Measurements from ENCODE around the gene TPR. TPM values are rescaled to one million over a fixed set of nuclear protein-coding genes. Genes with fewer than 3 reads are reported as not detected.

Gene TPR
- total and polyA plus RNA-seq, 9 donors: 49.8 to 73.8 (median 57.9) TPM

- peak; percentile 57 for DNase-seq
Observed at GRCh38 chr1:186295980-186296379, 79.1 kb downstream of the TPR start, which contains the start of gene PRG4. PRG4 (plus strand) TSS chr1:186296279.

GRCh38 chr1:186292875-186293274, 82.2 kb downstream of the TPR start:
- Histone ChIP-seq H3K9me3 (replicated peaks; ENCODE audit: control insufficient read depth, low read depth, low read length) (no peaks in the 10 kb centered on the region), H3K4me1 (ENCODE audit: control insufficient read depth, insufficient read depth, low read length) (no peaks in the 10 kb centered on the region), H3K4me3 (ENCODE audit: low read length) (no peak overlapping the region), H3K36me3 (ENCODE audit: control insufficient read depth, insufficient read depth, low read length) (no peaks in the 10 kb centered on the region), H3K27me3 (ENCODE audit: control insufficient read depth, insufficient read depth, low read length) (no peaks in the 10 kb centered on the region), H3K27ac (ENCODE audit: low read length) (no peak overlapping the region)
- no CpG with 5 or more reads among the region's 1 CpG for WGBS (ENCODE audit: insufficient coverage)
- DNase-seq: no peak

More at GRCh38 chr1:186295980-186296379, 79.1 kb downstream of the TPR start, which contains the start of gene PRG4:
- Histone ChIP-seq H3K36me3 (ENCODE audit: control insufficient read depth, insufficient read depth, low read length) (no peaks in the 10 kb centered on the region), H3K4me1 (ENCODE audit: control insufficient read depth, insufficient read depth, low read length) (no peaks in the 10 kb centered on the region), H3K27me3 (ENCODE audit: control insufficient read depth, insufficient read depth, low read length) (no peaks in the 10 kb centered on the region), H3K27ac (ENCODE audit: low read length) (no peak within 1 kb of the TSS), H3K4me3 (ENCODE audit: low read length) (no peak within 1 kb of the TSS), H3K9me3 (replicated peaks; ENCODE audit: control insufficient read depth, low read depth, low read length) (no peaks in the 10 kb centered on the region)
- no CpG with 5 or more reads among the region's 3 CpGs for WGBS (ENCODE audit: insufficient coverage)

GRCh38 chr1:186291271-186291670, 83.8 kb downstream of the TPR start:
- WGBS (ENCODE audit: insufficient coverage): no CpG with 5 or more reads among the region's 2 CpGs
- no peaks in the 10 kb centered on the region for H3K4me1 ChIP-seq (ENCODE audit: control insufficient read depth, insufficient read depth, low read length)
- no peak overlapping the region for H3K27ac ChIP-seq (ENCODE audit: low read length)
- no peaks in the 10 kb centered on the region for H3K27me3 ChIP-seq (ENCODE audit: control insufficient read depth, insufficient read depth, low read length)
- H3K4me3 ChIP-seq (ENCODE audit: low read length): no peak overlapping the region
- H3K36me3 ChIP-seq (ENCODE audit: control insufficient read depth, insufficient read depth, low read length): no peaks in the 10 kb centered on the region
- DNase-seq: no peak
- no peaks in the 10 kb centered on the region for H3K9me3 ChIP-seq (replicated peaks; ENCODE audit: control insufficient read depth, low read depth, low read length)

- H3K36me3 ChIP-seq (ENCODE audit: control insufficient read depth, insufficient read depth, low read length): no peaks in the 10 kb centered on the region
- no peaks in the 10 kb centered on the region for H3K4me1 ChIP-seq (ENCODE audit: control insufficient read depth, insufficient read depth, low read length)
- no peak overlapping the region for H3K27ac ChIP-seq (ENCODE audit: low read length)
- DNase-seq: no peak
- no peaks in the 10 kb centered on the region for H3K9me3 ChIP-seq (replicated peaks; ENCODE audit: control insufficient read depth, low read depth, low read length)
- no peak overlapping the region for H3K4me3 ChIP-seq (ENCODE audit: low read length)
- 100% methylated on average over 2 of the region's 4 CpGs for WGBS (ENCODE audit: insufficient coverage)
- no peaks in the 10 kb centered on the region for H3K27me3 ChIP-seq (ENCODE audit: control insufficient read depth, insufficient read depth, low read length)
Observed at GRCh38 chr1:186289943-186290545, 85.0 kb downstream of the TPR start.

- H3K36me3 ChIP-seq (ENCODE audit: control insufficient read depth, insufficient read depth, low read length): no peaks in the 10 kb centered on the region
- no peaks in the 10 kb centered on the region for H3K27me3 ChIP-seq (ENCODE audit: control insufficient read depth, insufficient read depth, low read length)
- DNase-seq: peak; percentile 55
- WGBS (ENCODE audit: insufficient coverage): 42% methylated on average over 3 of the region's 7 CpGs
- H3K9me3 ChIP-seq (replicated peaks; ENCODE audit: control insufficient read depth, low read depth, low read length): no peaks in the 10 kb centered on the region
- H3K4me3 ChIP-seq (ENCODE audit: low read length): no peak overlapping the region
- no peaks in the 10 kb centered on the region for H3K4me1 ChIP-seq (ENCODE audit: control insufficient read depth, insufficient read depth, low read length)
- H3K27ac ChIP-seq (ENCODE audit: low read length): no peak overlapping the region
Observed at GRCh38 chr1:186286615-186287315, 88.3 kb downstream of the TPR start.

- no peaks in the 10 kb centered on the region for H3K4me1 ChIP-seq (ENCODE audit: control insufficient read depth, insufficient read depth, low read length)
- no peak overlapping the region for H3K27ac ChIP-seq (ENCODE audit: low read length)
- H3K9me3 ChIP-seq (replicated peaks; ENCODE audit: control insufficient read depth, low read depth, low read length): no peaks in the 10 kb centered on the region
- no peak for DNase-seq
- no peak overlapping the region for H3K4me3 ChIP-seq (ENCODE audit: low read length)
- no CpG with 5 or more reads among the region's 3 CpGs for WGBS (ENCODE audit: insufficient coverage)
- no peaks in the 10 kb centered on the region for H3K36me3 ChIP-seq (ENCODE audit: control insufficient read depth, insufficient read depth, low read length)
- H3K27me3 ChIP-seq (ENCODE audit: control insufficient read depth, insufficient read depth, low read length): no peaks in the 10 kb centered on the region
Observed at GRCh38 chr1:186283374-186283773, 91.7 kb downstream of the TPR start.

- no peak for DNase-seq
- Histone ChIP-seq H3K36me3 (ENCODE audit: control insufficient read depth, insufficient read depth, low read length) (no peaks in the 10 kb centered on the region), H3K9me3 (replicated peaks; ENCODE audit: control insufficient read depth, low read depth, low read length) (no peaks in the 10 kb centered on the region), H3K4me3 (ENCODE audit: low read length) (no peak overlapping the region), H3K27ac (ENCODE audit: low read length) (no peak overlapping the region), H3K4me1 (ENCODE audit: control insufficient read depth, insufficient read depth, low read length) (no peaks in the 10 kb centered on the region), H3K27me3 (ENCODE audit: control insufficient read depth, insufficient read depth, low read length) (no peaks in the 10 kb centered on the region)
- WGBS (ENCODE audit: insufficient coverage): 83% methylated on average over 5 of the region's 8 CpGs
Observed at GRCh38 chr1:186282466-186282865, 92.6 kb downstream of the TPR start.

- Histone ChIP-seq H3K27ac (ENCODE audit: low read length) (no peak overlapping the region), H3K4me3 (ENCODE audit: low read length) (no peak overlapping the region), H3K9me3 (replicated peaks; ENCODE audit: control insufficient read depth, low read depth, low read length) (no peaks in the 10 kb centered on the region), H3K36me3 (ENCODE audit: control insufficient read depth, insufficient read depth, low read length) (no peaks in the 10 kb centered on the region), H3K4me1 (ENCODE audit: control insufficient read depth, insufficient read depth, low read length) (no peaks in the 10 kb centered on the region), H3K27me3 (ENCODE audit: control insufficient read depth, insufficient read depth, low read length) (no peaks in the 10 kb centered on the region)
- WGBS (ENCODE audit: insufficient coverage): 67% methylated on average over 1 of the region's 2 CpGs
- no peak for DNase-seq
Observed at GRCh38 chr1:186275822-186276221, 99.2 kb downstream of the TPR start.

- Histone ChIP-seq H3K4me3 (ENCODE audit: low read length) (no peak overlapping the region), H3K27me3 (ENCODE audit: control insufficient read depth, insufficient read depth, low read length) (no peaks in the 10 kb centered on the region), H3K36me3 (ENCODE audit: control insufficient read depth, insufficient read depth, low read length) (no peaks in the 10 kb centered on the region), H3K9me3 (replicated peaks; ENCODE audit: control insufficient read depth, low read depth, low read length) (no peaks in the 10 kb centered on the region), H3K27ac (ENCODE audit: low read length) (no peak overlapping the region), H3K4me1 (ENCODE audit: control insufficient read depth, insufficient read depth, low read length) (no peaks in the 10 kb centered on the region)
- DNase-seq: no peak
- no CpG with 5 or more reads among the region's 1 CpG for WGBS (ENCODE audit: insufficient coverage)
Observed at GRCh38 chr1:186272486-186272885, 102.6 kb downstream of the TPR start.

GRCh38 chr1:186271032-186271431, 104.0 kb downstream of the TPR start:
- Histone ChIP-seq H3K4me3 (ENCODE audit: low read length) (no peak overlapping the region), H3K27me3 (ENCODE audit: control insufficient read depth, insufficient read depth, low read length) (no peaks in the 10 kb centered on the region), H3K9me3 (replicated peaks; ENCODE audit: control insufficient read depth, low read depth, low read length) (no peaks in the 10 kb centered on the region), H3K27ac (ENCODE audit: low read length) (no peak overlapping the region), H3K36me3 (ENCODE audit: control insufficient read depth, insufficient read depth, low read length) (no peaks in the 10 kb centered on the region), H3K4me1 (ENCODE audit: control insufficient read depth, insufficient read depth, low read length) (no peaks in the 10 kb centered on the region)
- DNase-seq: no peak
- WGBS (ENCODE audit: insufficient coverage): no CpG with 5 or more reads among the region's 6 CpGs
